Stimulated activated CD4-positive, alpha-beta T cell treated with anti-CD3 and anti-CD28 coated beads, Interleukin-12 subunit alpha, Interleukin-12 subunit beta, amount 100 ng/mL, for 24 hours (primary cell): ENCODE results near the gene SUCLG1.
A peak's percentile ranks its signal among the peaks of the same experiment; 100 is the strongest.
"Not testable (repeated sequence)": the region's sequence is repeated elsewhere in the genome, so short reads cannot be mapped to it uniquely, and the experiment has no call there.

ENCODE experiments used
- DNase-seq, 2 experiments: peaks; one replicate each; pipeline ENCODE4 v3.0.0-alpha.2; 2020; ENCODE audit warnings: low read depth in 2 of 2

SUCLG1 gene

GRCh38 chr2:84459018-84459943, at the start of gene SUCLG1:
TSS of gene SUCLG1 (minus strand) at chr2:84459280. CDS start at chr2:84459269, 11 bp downstream.
- peak; percentile 71 to 78 for DNase-seq

- no peak for DNase-seq
These were observed 39.2 kb upstream of the SUCLG1 start for GRCh38 chr2:84498150-84498799.

- no peak for DNase-seq
These were observed 38.2 kb upstream of the SUCLG1 start for GRCh38 chr2:84497285-84497684.

GRCh38 chr2:84496386-84496785, 37.3 kb upstream of the SUCLG1 start:
- DNase-seq, result no peak

GRCh38 chr2:84495539-84496146, 36.6 kb upstream of the SUCLG1 start:
- DNase-seq, result no peak

- DNase-seq, result no peak
These were observed 35.0 kb upstream of the SUCLG1 start for GRCh38 chr2:84494070-84494469.

- DNase-seq, result no peak
These were observed 34.4 kb upstream of the SUCLG1 start for GRCh38 chr2:84493514-84493913.

- no peak for DNase-seq
These were observed 33.5 kb upstream of the SUCLG1 start for GRCh38 chr2:84492571-84492970.

GRCh38 chr2:84491741-84492140, 32.7 kb upstream of the SUCLG1 start:
- DNase-seq, result no peak

- no peak for DNase-seq
These were observed 32.2 kb upstream of the SUCLG1 start for GRCh38 chr2:84491256-84491655.

GRCh38 chr2:84487298-84487996, 28.4 kb upstream of the SUCLG1 start:
- no peak for DNase-seq

GRCh38 chr2:84486441-84487115, 27.5 kb upstream of the SUCLG1 start:
- no peak for DNase-seq

- no peak for DNase-seq
These were observed 24.2 kb upstream of the SUCLG1 start for GRCh38 chr2:84483320-84483719.

- no peak for DNase-seq
These were observed 23.5 kb upstream of the SUCLG1 start for GRCh38 chr2:84482603-84483002.

- peak in 1 of 2 experiments; percentile 4 for DNase-seq
These were observed 22.6 kb upstream of the SUCLG1 start for GRCh38 chr2:84481702-84482101.

- DNase-seq, result no peak
These were observed 19.8 kb upstream of the SUCLG1 start for GRCh38 chr2:84478867-84479266.

- DNase-seq, result no peak
These were observed 18.8 kb upstream of the SUCLG1 start for GRCh38 chr2:84477886-84478285.

- no peak for DNase-seq
These were observed 15.1 kb upstream of the SUCLG1 start for GRCh38 chr2:84474176-84474575.

GRCh38 chr2:84472856-84473565, 13.9 kb upstream of the SUCLG1 start:
- no peak for DNase-seq

- DNase-seq, result not testable (repeated sequence)
These were observed 13.3 kb upstream of the SUCLG1 start for GRCh38 chr2:84472423-84472822.

GRCh38 chr2:84467389-84467788, 8.3 kb upstream of the SUCLG1 start:
- no peak for DNase-seq
